EH (cell line): ENCODE measurements around the gene CDK5RAP2.

Experiments used
- DNase-seq: peaks from one replicate; pipeline ENCODE4 v3.0.0-alpha.2; 2015; ENCODE audit warnings: low read depth

Gene CDK5RAP2

GRCh38 chr9:120353506-120353905, 226.5 kb downstream of the CDK5RAP2 start:
- DNase-seq, result peak; percentile 67

- DNase-seq, result no peak
Measured at GRCh38 chr9:120351106-120351505, 228.9 kb downstream of the CDK5RAP2 start.

- DNase-seq, result peak; percentile 59
Measured at GRCh38 chr9:120350596-120350995, 229.4 kb downstream of the CDK5RAP2 start.

GRCh38 chr9:120348951-120349429, 231.0 kb downstream of the CDK5RAP2 start:
- DNase-seq, result peak; percentile 58

GRCh38 chr9:120345379-120345778, 234.6 kb downstream of the CDK5RAP2 start:
- DNase-seq, result no peak

GRCh38 chr9:120344230-120344629, 235.7 kb downstream of the CDK5RAP2 start:
- peak; percentile 76 for DNase-seq

GRCh38 chr9:120343416-120343815, 236.6 kb downstream of the CDK5RAP2 start:
- DNase-seq, result no peak
